Measurements from ENCODE around the gene FCER1G. TPM values are rescaled to one million over a fixed set of nuclear protein-coding genes. Genes with fewer than 3 reads are reported as not detected.

Gene FCER1G
- total and polyA plus RNA-seq, 2 of the 4 experiments (the other 2 are of a cell fraction) = 0.44 TPM; not detected in 1

DNA sequence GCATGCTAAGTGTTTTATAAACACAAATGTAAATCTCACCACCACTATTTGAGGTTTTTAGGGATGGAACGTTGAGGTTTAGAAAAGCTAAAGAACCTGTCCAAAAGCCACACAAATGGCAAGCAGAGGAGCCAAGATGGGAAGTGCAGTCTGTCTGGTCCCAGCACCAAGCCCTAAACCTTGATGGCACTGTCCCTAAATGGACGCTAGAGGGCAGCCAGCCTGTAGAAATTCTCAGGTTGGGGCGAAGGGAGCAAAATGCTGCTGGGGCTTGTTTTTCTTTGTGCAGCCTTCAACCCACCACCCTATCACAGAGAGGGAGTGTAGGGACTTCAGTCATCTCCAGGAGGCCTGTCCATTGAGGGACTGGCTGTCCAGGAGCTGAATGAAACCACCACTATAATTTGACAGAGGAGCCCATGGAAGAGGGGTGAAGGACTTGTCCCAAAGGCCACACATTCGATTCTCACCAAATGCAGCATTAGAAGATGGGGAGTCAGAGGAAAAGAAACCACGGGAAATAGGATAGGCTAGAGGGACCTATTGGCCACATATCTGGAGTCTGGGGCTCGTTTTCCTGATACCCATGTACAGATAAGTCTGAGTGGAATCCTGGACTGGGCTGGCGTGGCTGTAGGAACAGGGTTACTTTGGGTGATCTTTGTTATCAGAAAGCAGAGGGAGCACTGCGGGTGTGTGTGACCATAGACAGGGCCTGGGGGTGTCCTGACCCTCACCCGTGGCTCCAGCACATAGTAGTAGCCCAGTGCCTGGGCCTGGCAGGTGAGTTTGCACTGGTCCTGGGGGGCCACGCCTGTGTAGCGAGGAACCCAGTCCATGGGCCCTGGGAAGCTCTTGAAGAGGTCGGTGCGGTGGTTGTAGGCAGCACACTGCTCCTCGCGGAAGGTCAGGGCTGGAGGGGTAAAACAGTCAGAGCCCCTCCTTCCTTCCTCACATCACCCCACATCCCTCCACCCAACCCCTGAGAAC is 22.3 kb upstream of the FCER1G start:
- 37% methylated on average over 3 of the region's 15 CpGs; no CpG with 5 or more reads in 1 of the 2 experiments for WGBS, 2 experiments (ENCODE audit: extremely low coverage in 2 of 2, insufficient read length in 1 of 2)
- in situ Hi-C loops (cut with MboI; ENCODE audit: low sequenced_read_pairs) = no loop called here

More for the DNA sequence above, 22.3 kb upstream of the FCER1G start:
- no peak overlapping the region for H3K14ac ChIP-seq (replicated peaks; ENCODE audit: low read depth, low read length)
- H4K91ac ChIP-seq (ENCODE audit: insufficient read depth, low read depth, low read length) = no peak overlapping the region
- H3K4me1 ChIP-seq (ENCODE audit: control insufficient read depth, insufficient read depth, low read length) = peaks cover 11% of the 10 kb centered on the region
- no peaks in the 10 kb centered on the region for H3K36me3 ChIP-seq (ENCODE audit: control insufficient read depth, insufficient read depth, low read length)
- no peaks in the 10 kb centered on the region for H3K27me3 ChIP-seq (ENCODE audit: control insufficient read depth, insufficient read depth, low read length)
- no peaks in the 10 kb centered on the region; a peak in 1 of 4 replicates for H3K79me1 ChIP-seq (ENCODE audit: low read depth in 1 of 2, low read length in 2 of 2)
- intact Hi-C loops (cut with micrococcal nuclease) = loop anchor here (1.0 kb wide), 3 partner anchors 33 to 190 kb away; no protein-coding TSS in a partner anchor
- ATAC-seq (ENCODE audit: low read depth) (peak; percentile 92), DNase-seq (peak; percentile 65)
- peak overlapping the region; percentile 83 for H2AFZ ChIP-seq (replicated peaks; ENCODE audit: low read length, poor library complexity)
- no peaks in the 10 kb centered on the region for H3K9me3 ChIP-seq (ENCODE audit: control insufficient read depth, insufficient read depth, low read length)
- no peak overlapping the region for H3K4ac ChIP-seq (ENCODE audit: low read depth, low read length)
- dilution Hi-C loops (cut with HindIII; ENCODE audit: low sequenced_read_pairs, unreplicated experiment) = no loop called here
- H4K20me1 ChIP-seq (ENCODE audit: insufficient read depth, low read length) = no peaks in the 10 kb centered on the region
- H2BK5ac ChIP-seq (ENCODE audit: low read depth, low read length, poor library complexity, severe bottlenecking) = no peak overlapping the region
- no peak overlapping the region for H3K23ac ChIP-seq (ENCODE audit: low read depth, low read length)
- BruUV-seq (replicated peaks) = no TSS peak
- no peak overlapping the region for H3K9ac ChIP-seq (ENCODE audit: low read depth, low read length)
- no peak overlapping the region for H2BK20ac ChIP-seq (ENCODE audit: low read depth, low read length)
- H2AK5ac ChIP-seq (ENCODE audit: low read depth, low read length) = no peak overlapping the region
- ChIA-PET CTCF (interaction anchor here (1.0 to 1.6 kb wide), 5 partner anchors 10 to 99 kb away, joined by 3 to 8 read pairs (median 5); partner anchors contain the start of genes NDUFS2 and TOMM40L), POLR2A (ENCODE audit: unreplicated experiment) (no interaction called here)
- no peak overlapping the region for H3K4me2 ChIP-seq (ENCODE audit: low read depth, low read length)
- no peak overlapping the region for H3K18ac ChIP-seq (ENCODE audit: low read depth, low read length)
- no peak overlapping the region for H2BK120ac ChIP-seq (ENCODE audit: low read depth, low read length)
- no peak overlapping the region for H2BK15ac ChIP-seq (ENCODE audit: low read depth, low read length)
- TF ChIP-seq, protein P1, sequence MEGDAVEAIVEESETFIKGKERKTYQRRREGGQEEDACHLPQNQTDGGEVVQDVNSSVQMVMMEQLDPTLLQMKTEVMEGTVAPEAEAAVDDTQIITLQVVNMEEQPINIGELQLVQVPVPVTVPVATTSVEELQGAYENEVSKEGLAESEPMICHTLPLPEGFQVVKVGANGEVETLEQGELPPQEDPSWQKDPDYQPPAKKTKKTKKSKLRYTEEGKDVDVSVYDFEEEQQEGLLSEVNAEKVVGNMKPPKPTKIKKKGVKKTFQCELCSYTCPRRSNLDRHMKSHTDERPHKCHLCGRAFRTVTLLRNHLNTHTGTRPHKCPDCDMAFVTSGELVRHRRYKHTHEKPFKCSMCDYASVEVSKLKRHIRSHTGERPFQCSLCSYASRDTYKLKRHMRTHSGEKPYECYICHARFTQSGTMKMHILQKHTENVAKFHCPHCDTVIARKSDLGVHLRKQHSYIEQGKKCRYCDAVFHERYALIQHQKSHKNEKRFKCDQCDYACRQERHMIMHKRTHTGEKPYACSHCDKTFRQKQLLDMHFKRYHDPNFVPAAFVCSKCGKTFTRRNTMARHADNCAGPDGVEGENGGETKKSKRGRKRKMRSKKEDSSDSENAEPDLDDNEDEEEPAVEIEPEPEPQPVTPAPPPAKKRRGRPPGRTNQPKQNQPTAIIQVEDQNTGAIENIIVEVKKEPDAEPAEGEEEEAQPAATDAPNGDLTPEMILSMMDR (conservative IDR thresholded peaks at IDR 0.05; ENCODE audit: low read depth, low read length) = peak; percentile 91
- TF ChIP-seq MAZ (IDR thresholded peaks at IDR 0.05; ENCODE audit: borderline replicate concordance, low read depth, low read length) (peak; percentile 66; the same call in 1 of the 2 replicates), SMC3 (IDR thresholded peaks at IDR 0.05; ENCODE audit: low read depth, low read length) (peak; percentile 71), RAD21 (IDR thresholded peaks at IDR 0.05; ENCODE audit: low read length) (peak; percentile 80), RFX5 (IDR thresholded peaks at IDR 0.05; ENCODE audit: low read depth, low read length) (no peak)
- H4K8ac ChIP-seq (ENCODE audit: low read depth in 2 of 2, low read length in 2 of 2) = peak overlapping the region in 1 of 2 experiments; percentile 69; a peak in 1 of 4 replicates
- peaks cover 9% of the 10 kb centered on the region; the same call in 1 of the 2 replicates for H3K9me1 ChIP-seq (ENCODE audit: insufficient read depth, low read length)
- H2AK9ac ChIP-seq (replicated peaks; ENCODE audit: low read depth, low read length, poor library complexity) = peak overlapping the region; percentile 77
- H3K27ac ChIP-seq (ENCODE audit: insufficient read depth, low read length) = no peak overlapping the region
- no peak overlapping the region for H3K4me3 ChIP-seq (ENCODE audit: insufficient read depth, low read depth, low read length)
- H3K56ac ChIP-seq (ENCODE audit: extremely low read depth, insufficient read depth, low read length) = no peak overlapping the region
- H4K5ac ChIP-seq (ENCODE audit: low read depth, low read length) = peak overlapping the region; percentile 5; the same call in 1 of the 2 replicates

Data from IMR-90 (cell line).